GM19193 (cell line): ENCODE data around the gene TP73.

Experiments
- POLR2A ChIP-seq: IDR thresholded peaks from 4 replicates; pipeline ENCODE4 v1.6.1; 2011; ENCODE audit not compliant: insufficient read depth, insufficient read length; ENCODE audit errors: extremely low read depth

The TP73 gene

DNA sequence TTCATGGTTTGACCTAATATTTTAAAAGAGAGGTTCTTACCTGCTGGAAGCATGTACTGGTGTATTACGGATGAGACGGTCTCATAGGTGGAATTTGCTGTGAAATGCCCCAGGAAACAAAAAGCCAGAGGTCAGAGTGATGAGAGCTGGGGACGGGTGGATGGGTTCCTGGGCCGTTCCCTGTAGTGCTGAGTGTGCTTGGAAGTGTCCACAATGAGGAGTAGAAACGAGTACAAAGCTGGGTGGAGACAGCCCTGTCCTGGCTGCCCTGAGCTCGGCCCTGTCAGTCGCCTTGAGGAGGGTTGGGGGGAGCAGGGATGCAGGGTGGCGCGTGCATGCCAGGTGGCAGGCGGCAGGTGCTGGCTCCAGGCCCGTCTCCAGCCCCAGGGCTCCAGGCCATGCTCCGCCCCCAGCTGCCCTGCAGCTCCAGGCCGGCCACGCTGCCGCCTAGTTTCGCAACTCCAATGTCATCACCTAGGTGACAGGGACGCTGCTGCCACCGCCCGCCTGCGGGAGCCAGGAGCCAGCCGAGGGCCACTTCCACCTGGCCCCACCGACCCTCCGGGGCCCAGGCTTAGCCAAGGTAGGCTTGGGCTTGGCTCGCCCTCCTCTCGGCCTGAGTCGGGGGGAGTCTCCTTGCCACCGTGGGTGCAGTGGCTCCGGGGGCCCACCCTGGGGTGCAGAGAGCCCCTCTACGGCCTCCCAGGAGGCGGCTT, 16.4 kb downstream of the TP73 start:
- no peak for TF ChIP-seq POLR2A

DNA sequence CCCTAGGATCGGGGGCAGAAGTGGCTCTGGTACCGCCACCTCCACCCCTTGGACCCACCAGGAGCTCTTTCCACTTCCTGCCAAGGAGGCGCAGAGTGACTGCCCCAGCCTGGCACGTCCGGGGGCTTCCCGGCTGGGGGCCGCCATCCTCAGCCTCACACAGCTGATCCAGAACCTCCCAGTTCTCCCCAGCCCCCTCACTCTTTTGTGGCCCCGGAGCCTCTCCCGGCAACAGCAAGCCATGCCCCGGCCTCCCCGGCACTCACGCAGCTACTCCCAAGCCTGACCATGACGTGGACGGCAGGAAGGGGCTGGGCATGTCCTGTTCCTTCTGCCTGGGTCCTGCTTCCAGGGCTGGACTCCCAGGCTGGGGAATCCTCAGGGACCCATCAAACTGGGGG, 17.1 kb downstream of the TP73 start:
- no peak for TF ChIP-seq POLR2A

DNA sequence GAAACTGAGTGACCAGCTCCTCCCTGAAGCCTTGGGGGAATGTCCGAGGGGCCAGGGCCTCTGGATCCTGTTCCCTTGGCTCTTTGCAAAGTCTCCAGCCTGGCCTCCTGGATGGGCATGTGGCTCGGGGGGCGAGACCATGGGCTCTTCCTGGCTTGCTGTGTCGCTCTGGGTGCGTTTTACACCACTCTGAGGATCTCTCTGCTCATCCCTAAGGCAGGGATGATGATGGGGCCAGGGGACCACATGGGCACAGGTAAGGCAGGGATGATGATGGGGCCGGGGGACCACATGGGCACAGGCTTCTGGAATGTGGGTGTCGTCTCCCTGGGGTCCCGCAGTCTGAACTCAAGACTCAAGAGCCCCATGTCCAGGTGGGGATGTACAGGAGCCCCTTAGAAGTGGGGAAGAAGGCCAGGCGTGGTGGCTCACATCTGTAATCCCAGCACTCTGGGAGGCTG, 17.7 kb downstream of the TP73 start:
- no peak for TF ChIP-seq POLR2A

DNA sequence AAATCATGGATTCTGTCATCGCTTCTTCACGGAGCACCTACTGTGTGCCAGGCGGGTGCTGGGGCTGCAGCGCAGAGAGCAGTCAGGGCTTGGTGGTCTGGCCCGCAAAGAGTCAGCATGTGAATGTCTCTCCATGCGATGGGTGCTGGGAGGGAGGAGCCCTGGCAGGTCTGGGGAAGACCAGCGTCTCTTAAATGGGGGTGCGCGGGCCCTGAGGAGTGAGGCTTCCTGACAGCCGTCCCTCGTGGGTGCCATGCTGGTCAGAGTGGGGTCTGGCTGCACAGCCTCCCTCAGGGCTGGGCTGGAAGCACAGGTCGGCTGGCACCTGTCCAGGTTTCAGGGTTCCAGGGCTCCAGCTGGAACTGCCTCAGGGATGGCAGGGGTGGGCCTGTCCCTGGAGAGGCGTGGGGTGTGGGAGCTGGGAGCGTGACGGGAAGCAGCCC, 18.5 kb downstream of the TP73 start:
- TF ChIP-seq POLR2A = no peak

DNA sequence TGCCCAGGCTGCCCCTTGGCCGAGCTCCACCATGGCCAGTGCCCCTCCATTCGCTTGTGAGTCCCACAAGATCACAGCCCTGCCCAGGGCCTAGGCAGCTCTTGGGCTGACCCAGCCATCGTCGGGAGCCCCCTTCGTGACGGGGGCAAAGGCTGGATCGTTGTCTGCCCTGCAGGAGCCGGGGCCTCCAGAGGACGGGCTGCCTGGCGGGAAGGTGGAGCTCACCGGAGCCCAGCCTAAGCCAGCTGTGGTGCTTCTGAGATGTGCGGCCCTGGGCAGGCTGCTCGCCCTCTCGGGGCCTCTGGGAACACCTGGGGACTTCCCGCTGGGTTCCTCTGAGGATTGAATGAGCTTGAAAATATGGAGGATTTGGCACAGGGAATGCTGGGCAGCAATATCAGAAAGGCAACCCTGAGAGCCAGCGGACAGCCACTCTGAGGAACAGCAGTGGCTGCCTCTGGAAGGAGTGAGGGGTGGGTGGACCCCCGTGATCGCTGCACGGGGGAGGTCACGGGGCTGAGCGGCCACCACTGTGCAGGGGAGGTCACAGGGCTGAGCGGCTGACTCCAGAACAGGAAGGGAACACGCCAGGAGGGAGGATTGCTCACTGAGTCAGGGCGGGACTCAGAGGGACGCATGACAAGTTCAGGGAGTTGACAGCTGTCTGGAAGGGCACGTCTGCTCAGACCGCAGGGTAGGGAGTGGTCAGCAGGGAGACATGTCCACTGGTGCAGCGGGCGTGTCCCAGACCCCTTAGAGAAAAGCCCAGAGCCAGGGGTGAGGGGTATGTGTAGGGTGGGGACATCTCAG, 19.3 kb downstream of the TP73 start:
- no peak for TF ChIP-seq POLR2A

DNA sequence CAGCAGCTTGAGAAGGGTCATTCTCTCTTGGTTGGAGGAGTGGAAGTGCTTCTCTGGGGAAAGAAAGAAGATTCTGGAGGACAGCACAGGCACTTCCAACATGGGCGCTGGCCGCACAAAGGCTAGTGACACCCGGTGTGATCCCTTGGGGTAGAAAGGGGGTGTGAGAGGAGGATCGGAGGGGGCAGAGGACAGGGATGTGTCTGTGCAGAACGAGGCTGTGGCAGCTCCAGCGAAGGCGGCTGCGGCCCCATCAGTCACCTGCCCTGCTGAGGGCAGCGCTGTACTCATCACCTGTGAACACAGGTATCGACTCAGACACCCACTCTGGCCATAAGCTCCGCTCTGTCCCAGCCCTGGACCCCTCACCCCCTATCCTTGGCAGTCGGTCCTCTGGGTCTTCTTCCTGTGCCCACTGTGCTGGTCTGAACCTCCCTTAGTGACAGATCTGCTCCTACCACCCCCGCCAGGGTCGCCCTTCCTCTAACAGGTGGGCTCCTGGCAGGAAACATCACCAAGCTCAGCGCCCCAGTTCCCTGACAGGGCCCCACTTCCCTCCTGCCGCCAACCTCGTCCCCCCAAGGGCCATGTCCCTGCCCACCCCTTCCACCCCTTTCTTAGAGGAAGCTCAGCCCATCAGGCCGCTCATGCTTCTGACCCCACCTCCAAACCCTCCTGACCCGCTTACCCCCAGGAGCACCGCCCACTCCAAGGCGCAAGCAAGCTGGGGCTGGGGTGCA, 20.1 kb downstream of the TP73 start:
- no peak for TF ChIP-seq POLR2A

DNA sequence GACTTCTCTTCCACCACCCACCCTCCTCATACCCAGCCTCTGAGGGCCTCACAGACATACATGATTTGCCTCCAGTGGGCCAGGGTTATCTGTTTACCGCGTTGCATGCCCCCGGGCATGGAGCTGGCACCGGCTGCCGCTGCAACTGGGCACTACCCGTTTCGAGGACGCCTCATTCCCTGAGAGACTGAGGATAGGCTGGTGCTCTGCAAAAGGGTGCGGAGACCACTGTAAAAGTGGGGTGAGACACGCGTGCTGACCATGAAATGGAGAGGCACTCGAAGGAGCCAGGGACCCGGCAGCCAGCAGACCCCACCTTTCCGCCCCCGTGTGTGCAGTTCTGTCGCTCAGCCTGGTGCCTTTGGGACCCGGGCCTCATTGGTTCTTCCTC, 20.6 kb downstream of the TP73 start:
- TF ChIP-seq POLR2A = no peak

DNA sequence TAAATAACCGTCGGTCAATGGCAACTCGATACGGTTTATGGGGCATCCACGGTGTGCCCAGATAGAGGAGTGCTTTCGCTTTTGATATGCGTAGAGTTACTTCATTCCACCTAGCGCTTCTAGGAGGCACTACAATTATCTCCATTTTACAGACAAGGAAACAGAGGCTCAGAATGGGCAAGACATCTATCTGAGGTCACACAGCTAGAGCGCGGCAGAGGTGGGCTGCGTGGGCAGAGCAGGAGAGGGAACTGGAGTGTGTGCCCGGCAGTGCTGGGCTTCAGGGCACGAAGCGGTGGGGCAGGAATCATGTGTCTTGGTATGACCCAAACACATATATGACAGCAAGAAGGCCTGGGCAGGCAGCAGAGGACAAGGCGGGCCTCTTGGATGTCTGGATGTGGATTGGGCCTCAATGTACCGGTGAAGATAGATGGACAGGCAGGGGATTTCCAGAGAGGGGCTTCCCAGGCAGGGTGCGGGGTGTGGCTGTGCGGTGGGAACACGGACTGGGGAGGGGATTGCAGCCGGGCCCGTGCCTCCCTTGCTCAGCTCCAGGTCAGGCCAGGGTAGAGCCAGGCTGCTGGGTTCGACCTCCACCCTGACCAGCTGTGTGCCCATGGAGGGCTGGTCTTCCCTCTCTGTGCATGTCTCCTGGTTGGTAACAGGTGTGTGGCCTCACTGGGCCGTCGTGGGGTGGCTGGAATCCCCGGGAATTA, 21.2 kb downstream of the TP73 start:
- peak; percentile 56 for TF ChIP-seq POLR2A

DNA sequence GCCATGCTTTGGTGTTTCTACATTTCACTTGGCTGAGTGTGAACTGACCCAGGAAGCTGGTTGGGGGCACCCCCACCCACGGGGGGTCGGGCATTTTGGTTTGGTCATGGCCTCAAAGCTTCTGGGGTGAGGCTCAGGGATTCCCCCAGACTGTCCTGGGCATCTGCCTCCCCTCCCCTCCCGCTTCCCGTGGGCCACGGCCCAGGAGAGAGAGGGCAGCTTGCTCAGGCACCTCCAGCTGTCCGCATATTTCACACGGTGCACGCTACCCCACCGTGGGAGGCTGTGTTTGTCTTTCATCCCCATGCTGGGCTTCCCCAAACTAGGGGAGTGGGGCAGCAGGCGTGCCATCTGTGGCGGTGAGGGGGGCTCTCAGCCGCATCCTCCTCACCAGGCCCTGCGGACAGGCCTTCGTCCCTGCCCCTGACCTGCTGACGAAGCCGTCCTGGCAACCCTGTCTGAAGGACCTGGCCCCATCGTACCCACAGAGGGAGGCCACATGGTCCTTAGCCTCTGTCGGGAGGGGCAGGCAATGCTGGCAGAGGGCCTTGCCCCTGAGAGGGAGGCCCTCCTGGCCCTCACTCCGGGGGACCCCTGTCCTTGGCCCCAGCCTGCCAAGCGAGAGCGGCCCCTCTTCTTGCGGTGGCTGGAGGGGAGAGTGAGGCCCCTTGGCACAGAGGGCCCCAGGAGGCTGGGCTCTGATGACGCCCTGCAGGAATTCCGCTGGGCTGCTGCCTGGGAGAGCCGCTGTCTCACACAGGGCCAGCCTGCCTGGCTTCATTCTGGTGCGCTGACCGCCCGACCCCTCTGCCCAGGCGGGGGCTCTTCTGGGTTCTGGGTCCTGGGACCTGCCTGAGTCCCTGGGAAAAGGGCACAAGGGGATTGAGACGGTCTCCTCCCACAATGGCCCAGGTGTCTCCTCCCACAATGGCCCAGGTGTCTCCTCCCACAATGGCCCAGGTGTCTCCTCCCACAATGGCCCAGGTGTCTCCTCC, 22.1 kb downstream of the TP73 start:
- no peak for TF ChIP-seq POLR2A

DNA sequence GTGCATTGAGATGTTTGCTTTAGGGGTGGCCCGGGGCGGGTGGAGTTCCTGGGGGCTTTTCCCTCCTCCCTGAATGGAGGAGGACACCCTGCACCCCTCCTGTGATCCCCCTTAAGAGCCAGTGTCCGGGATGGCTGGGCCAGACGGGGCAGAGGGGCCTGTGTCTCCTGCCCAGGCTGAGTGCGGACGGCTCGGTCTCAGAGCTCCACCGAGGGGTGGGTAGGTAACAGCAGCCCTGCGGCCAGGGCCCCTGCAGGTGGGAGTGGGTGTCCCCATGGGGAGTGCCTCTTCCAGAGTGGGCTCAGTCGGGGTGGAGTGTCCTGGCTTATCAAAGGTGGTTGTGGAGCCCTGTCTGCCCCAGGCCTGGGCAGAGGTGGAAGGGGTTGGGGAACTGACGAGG, 23.1 kb downstream of the TP73 start:
- TF ChIP-seq POLR2A = no peak

DNA sequence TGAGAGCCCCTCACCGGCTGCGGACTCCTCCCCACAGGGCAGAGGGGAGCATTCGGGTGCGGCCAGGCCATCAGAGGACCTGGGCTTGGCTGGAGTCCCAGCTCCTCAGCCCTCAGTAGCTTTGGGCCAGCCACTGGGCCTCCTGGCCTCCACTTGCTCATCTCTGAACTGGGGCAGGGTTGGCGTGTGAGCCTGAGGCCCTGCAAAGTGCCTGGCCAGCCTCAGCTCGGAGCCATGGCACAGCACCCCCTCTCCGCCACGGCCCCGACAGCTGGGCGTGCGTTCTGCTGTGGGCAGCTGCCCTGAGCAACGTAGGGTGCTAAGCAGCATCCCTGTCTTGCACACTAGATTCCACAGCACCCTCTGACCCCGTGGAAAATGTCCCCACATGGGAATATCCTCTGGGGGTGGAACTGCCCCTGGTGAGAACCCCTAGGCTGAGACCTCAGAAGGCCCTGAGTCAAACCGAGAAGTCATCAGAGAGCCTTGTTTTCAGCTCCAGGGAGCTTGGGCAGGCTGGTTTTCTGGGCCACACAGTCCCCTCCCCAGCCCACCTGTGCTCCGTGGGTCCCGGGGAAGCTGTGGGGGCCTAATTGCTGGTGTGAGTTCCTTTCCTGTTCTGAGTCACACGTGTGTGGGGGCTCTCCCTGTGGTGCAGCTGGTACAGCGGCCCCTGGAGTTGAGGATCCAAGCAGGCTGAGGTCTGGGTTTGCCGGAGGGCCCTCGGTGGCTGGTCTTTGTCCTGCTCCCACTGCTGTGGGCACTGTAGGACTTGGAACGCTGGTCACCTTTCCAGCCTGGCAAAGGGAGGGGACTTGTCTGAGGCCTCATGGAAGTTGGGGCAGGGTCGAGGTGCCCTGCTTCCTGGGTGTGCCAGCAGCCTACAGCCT, 24.5 kb downstream of the TP73 start:
- peak; percentile 24 for TF ChIP-seq POLR2A

DNA sequence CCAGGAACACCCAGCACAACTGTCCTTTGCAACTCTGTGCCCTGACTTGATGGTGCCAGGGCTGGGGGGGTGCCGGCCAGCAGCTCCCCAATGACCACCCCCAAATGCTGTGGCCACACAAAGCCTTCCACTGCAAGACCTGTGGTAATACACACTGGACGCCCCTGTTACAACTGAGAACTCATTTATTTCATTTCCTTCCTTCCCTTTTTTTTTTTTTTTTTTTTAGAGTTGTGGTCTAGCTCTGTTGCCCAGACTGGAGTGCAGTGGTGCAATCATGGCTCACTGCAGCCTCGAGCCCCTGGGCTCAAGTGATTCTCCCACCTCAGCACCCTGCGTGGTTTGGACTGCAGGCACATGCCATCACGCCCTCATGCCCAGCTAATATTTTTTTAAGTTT, 25.2 kb downstream of the TP73 start:
- TF ChIP-seq POLR2A = no peak
